ENCODE data around the gene C9orf40. TPM values are rescaled to one million over a fixed set of nuclear protein-coding genes. Genes with fewer than 3 reads are reported as not detected.

Gene C9orf40
- total RNA-seq: 7.7 and 9.0 TPM in 2 replicates

GRCh38 chr9:74952201-74953151 lies at the start of gene C9orf40:
Gene C9orf40, minus strand, starts transcription at chr9:74952912. Its CDS starts 301 bp downstream, at chr9:74952611.

Other genes starting within 250 kb of the C9orf40 start
- gene TRPM6, start 65.0 kb downstream of the C9orf40 start, total RNA-seq: under 0.01 and 0.20 TPM in 2 replicates
- 37.1 and 46.9 TPM in 2 replicates for gene CARNMT1, start 75.4 kb upstream of the C9orf40 start, total RNA-seq
- 9.6 and 14.3 TPM in 2 replicates for gene NMRK1, start 135.2 kb upstream of the C9orf40 start, total RNA-seq
- gene OSTF1, start 135.6 kb upstream of the C9orf40 start, total RNA-seq: 27.6 and 29.0 TPM in 2 replicates